GM23248 (cell line): ENCODE data around the gene SART3. TPM values are rescaled to one million over a fixed set of nuclear protein-coding genes. Genes with fewer than 3 reads are reported as not detected.

Source experiments
- DNase-seq: peaks from one replicate; pipeline ENCODE4 v3.0.0-alpha.2; 2015
- H2AFZ ChIP-seq: fragments of 200-600 bp; sonication (generic); 2 replicates; pipeline ENCODE4 v1.6.1; 2016; ENCODE audit warnings: antibody characterized with exemption
- H3F3A ChIP-seq: fragments of 200-600 bp; sonication (generic); 2 replicates; pipeline ENCODE4 v1.6.1; 2016; ENCODE audit warnings: mild to moderate bottlenecking, antibody characterized with exemption, mixed run types; ENCODE audit not compliant: insufficient read depth
- H3K27ac ChIP-seq: fragments of 200-600 bp; sonication (generic); 2 replicates; pipeline ENCODE4 v1.5.1; 2016; ENCODE audit warnings: mild to moderate bottlenecking
- H3K27me3 ChIP-seq: fragments of 200-600 bp; sonication (generic); replicated peaks from 2 replicates; pipeline ENCODE4 v1.6.1; 2016; ENCODE audit warnings: mild to moderate bottlenecking; ENCODE audit not compliant: insufficient read depth
- H3K36me3 ChIP-seq: fragments of 200-600 bp; sonication (generic); 2 replicates; pipeline ENCODE4 v1.6.1; 2016; ENCODE audit warnings: low read depth, mild to moderate bottlenecking
- H3K4me1 ChIP-seq: fragments of 200-600 bp; sonication (generic); 2 replicates; pipeline ENCODE4 v1.6.1; 2016; ENCODE audit warnings: mild to moderate bottlenecking; ENCODE audit not compliant: insufficient read depth
- H3K4me2 ChIP-seq: fragments of 200-600 bp; sonication (generic); one replicate; pipeline ENCODE4 v1.6.1; 2016; ENCODE audit warnings: mild to moderate bottlenecking; ENCODE audit not compliant: unreplicated experiment
- H3K4me3 ChIP-seq: fragments of 200-600 bp; sonication (generic); 2 replicates; pipeline ENCODE4 v1.5.1; 2016; ENCODE audit warnings: mild to moderate bottlenecking
- H3K79me2 ChIP-seq: fragments of 200-600 bp; sonication (generic); 2 replicates; pipeline ENCODE4 v1.6.1; 2016; ENCODE audit warnings: mild to moderate bottlenecking; ENCODE audit not compliant: insufficient read depth
- H3K9ac ChIP-seq: fragments of 200-600 bp; sonication (generic); 2 replicates; pipeline ENCODE4 v1.6.1; 2016; ENCODE audit warnings: mild to moderate bottlenecking
- H3K9me2 ChIP-seq: fragments of 200-600 bp; sonication (generic); 2 replicates; pipeline ENCODE4 v1.6.1; 2016; ENCODE audit warnings: mixed run types, mild to moderate bottlenecking, moderate library complexity; ENCODE audit not compliant: insufficient read depth
- H3K9me3 ChIP-seq: fragments of 200-600 bp; sonication (generic); one replicate; pipeline ENCODE4 v1.6.1; 2017; ENCODE audit warnings: low read depth
- H4K20me1 ChIP-seq: fragments of 200-600 bp; sonication (generic); 2 replicates; pipeline ENCODE4 v1.6.0; 2016; ENCODE audit not compliant: insufficient read depth
- EZH2 ChIP-seq: fragments of 200-600 bp; sonication (generic); IDR thresholded peaks from 2 replicates; pipeline ENCODE4 v1.6.1; 2018; ENCODE audit warnings: antibody characterized with exemption, mild to moderate bottlenecking; ENCODE audit not compliant: insufficient read depth, poor library complexity, severe bottlenecking
- EZH2phosphoT487 ChIP-seq: fragments of 200-600 bp; sonication (generic); IDR thresholded peaks from 2 replicates; pipeline ENCODE4 v1.6.1; 2018; ENCODE audit warnings: antibody characterized with exemption, moderate library complexity, mild to moderate bottlenecking, low read depth; ENCODE audit not compliant: insufficient read depth
- WGBS, 2 experiments: methylation state at CpG; one replicate each; pipeline ENCODE4 v1.1.6; 2015 to 2017; ENCODE audit warnings: low lambda C conversion rate in 2 of 2, low coverage in 1 of 2; ENCODE audit errors: missing lambda C conversion rate in 2 of 2; 5-methylcytosine and 5-hydroxymethylcytosine counted together
- in situ Hi-C: fragments of 300-500 bp; cut with MboI; formaldehyde crosslinking; loops from 2 replicates; pipeline ENCODE4 v1.15.0; 2020
- polyA plus RNA-seq: library from polyadenylated mRNA; unstranded; fragments of >200 nt; fragmentation: Nextera tagmentation; extraction: Ambion mirVana; gene quantifications from 2 replicates; pipeline ENCODE4 v1.2.1, GENCODE V29; 2016
- total RNA-seq: library from RNA; depleted of rRNA; stranded (reverse); fragments of >200 nt; shearing (Covaris generic); gene quantifications from 2 replicates; pipeline ENCODE4 v1.2.3, GENCODE V29; 2014

Gene SART3
- total and polyA plus RNA-seq, 2 experiments from 2014 or later = 20.5 to 29.7 TPM

- Histone ChIP-seq H4K20me1 (no peaks in the 10 kb centered on the region), H3K9me2 (no peaks in the 10 kb centered on the region), H3F3A (no peaks in the 10 kb centered on the region), H3K27me3 (no peaks in the 10 kb centered on the region), H3K36me3 (no peaks in the 10 kb centered on the region), H3K4me1 (peaks cover 10% of the 10 kb centered on the region), H3K9me3 (no peaks in the 10 kb centered on the region), H3K79me2 (peaks cover 8% of the 10 kb centered on the region; the same call in 1 of the 2 replicates), H2AFZ (peak overlapping the region; percentile 43), H3K27ac (no peak overlapping the region), H3K4me2 (peak overlapping the region; percentile 29), H3K9ac (no peak overlapping the region), H3K4me3 (0 out of 2 replicates have a peak overlapping the region, but pooled peaks have one; percentile 25)
- 21 to 22% methylated on average over 15 of the region's 15 CpGs for WGBS, 2 experiments
- DNase-seq = peak; percentile 68
- in situ Hi-C loops = no loop called here
- TF ChIP-seq EZH2 = no peak
- TF ChIP-seq EZH2phosphoT487 = no peak
These were observed 49.1 kb downstream of the SART3 start for GRCh38 chr12:108511633-108512540.

- Histone ChIP-seq H3K27ac (no peak overlapping the region), H3K4me3 (no peak overlapping the region), H3K9ac (no peak overlapping the region), H3K4me1 (peaks cover 6% of the 10 kb centered on the region), H3K9me2 (no peaks in the 10 kb centered on the region), H3K9me3 (no peaks in the 10 kb centered on the region), H3F3A (no peaks in the 10 kb centered on the region), H2AFZ (no peak overlapping the region), H3K4me2 (no peak overlapping the region), H3K36me3 (no peaks in the 10 kb centered on the region), H3K27me3 (no peaks in the 10 kb centered on the region), H3K79me2 (peaks cover 4% of the 10 kb centered on the region; the same call in 1 of the 2 replicates), H4K20me1 (no peaks in the 10 kb centered on the region)
- WGBS, 2 experiments = 45 to 50% methylated on average over 2 of the region's 2 CpGs
- no peak for DNase-seq
- in situ Hi-C loops = no loop called here
- no peak for TF ChIP-seq EZH2phosphoT487
- no peak for TF ChIP-seq EZH2
These were observed 50.1 kb downstream of the SART3 start for GRCh38 chr12:108510836-108511235.

- Histone ChIP-seq H3K4me1 (peaks cover 3% of the 10 kb centered on the region; the same call in 1 of the 2 replicates), H3F3A (no peaks in the 10 kb centered on the region), H3K4me2 (no peak overlapping the region), H3K27me3 (no peaks in the 10 kb centered on the region), H3K9ac (no peak overlapping the region), H3K36me3 (no peaks in the 10 kb centered on the region), H4K20me1 (no peaks in the 10 kb centered on the region), H3K79me2 (no peaks in the 10 kb centered on the region), H3K4me3 (no peak overlapping the region), H3K9me3 (no peaks in the 10 kb centered on the region), H2AFZ (no peak overlapping the region), H3K27ac (no peak overlapping the region), H3K9me2 (no peaks in the 10 kb centered on the region)
- 52 to 53% methylated on average over 1 of the region's 1 CpG for WGBS, 2 experiments
- TF ChIP-seq EZH2phosphoT487 (no peak), EZH2 (no peak)
- in situ Hi-C loops = no loop called here
- DNase-seq = no peak
These were observed 51.2 kb downstream of the SART3 start for GRCh38 chr12:108509806-108510205.

- H3K27ac ChIP-seq = no peak overlapping the region
- H3K4me1 ChIP-seq = peaks cover 3% of the 10 kb centered on the region; the same call in 1 of the 2 replicates
- no peaks in the 10 kb centered on the region for H3F3A ChIP-seq
- H4K20me1 ChIP-seq = no peaks in the 10 kb centered on the region
- WGBS, 2 experiments = 18 to 21% methylated on average over 3 of the region's 3 CpGs
- no peaks in the 10 kb centered on the region for H3K9me2 ChIP-seq
- no peak overlapping the region for H2AFZ ChIP-seq
- peak; percentile 46 for DNase-seq
- no peak overlapping the region for H3K9ac ChIP-seq
- no peak overlapping the region for H3K4me2 ChIP-seq
- in situ Hi-C loops = no loop called here
- no peaks in the 10 kb centered on the region for H3K79me2 ChIP-seq
- no peak for TF ChIP-seq EZH2
- TF ChIP-seq EZH2phosphoT487 = no peak
- H3K9me3 ChIP-seq = no peaks in the 10 kb centered on the region
- H3K27me3 ChIP-seq = no peaks in the 10 kb centered on the region
- H3K4me3 ChIP-seq = no peak overlapping the region
- no peaks in the 10 kb centered on the region for H3K36me3 ChIP-seq
These were observed 52.9 kb downstream of the SART3 start for GRCh38 chr12:108507971-108508642.
